Erythroblast (primary cell): ENCODE data around the gene NME7.

Experiments
- DNase-seq, 2 experiments: peaks; one replicate each; lab custom pipeline; 2025; lab: John Stamatoyannopoulos, UW
- GATA1 ChIP-seq: IDR thresholded peaks from 2 replicates; pipeline ENCODE4 v1.6.1; 2011; ENCODE audit warnings: low read depth, mild to moderate bottlenecking, control low read depth, low read length, moderate library complexity
- POLR2A ChIP-seq: IDR thresholded peaks from 2 replicates; pipeline ENCODE4 v1.6.1; 2011; ENCODE audit warnings: mild to moderate bottlenecking, low read length

The NME7 gene

GRCh38 chr1:169120066-169120465 lies 247.5 kb downstream of the NME7 start:
- no peak for TF ChIP-seq GATA1
- no peak for TF ChIP-seq POLR2A
- no peak for DNase-seq

GRCh38 chr1:169119405-169119804 lies 248.2 kb downstream of the NME7 start:
- DNase-seq = no peak

GRCh38 chr1:169118227-169118626 lies 249.4 kb downstream of the NME7 start:
- DNase-seq = no peak
- TF ChIP-seq POLR2A (no peak), GATA1 (no peak)

More at GRCh38 chr1:169119405-169119804, 248.2 kb downstream of the NME7 start:
- TF ChIP-seq GATA1 (no peak), POLR2A (no peak)

- no peak for DNase-seq
- TF ChIP-seq POLR2A = no peak
- no peak for TF ChIP-seq GATA1
Observed at GRCh38 chr1:169117599-169117998, 250.0 kb downstream of the NME7 start.

DNA sequence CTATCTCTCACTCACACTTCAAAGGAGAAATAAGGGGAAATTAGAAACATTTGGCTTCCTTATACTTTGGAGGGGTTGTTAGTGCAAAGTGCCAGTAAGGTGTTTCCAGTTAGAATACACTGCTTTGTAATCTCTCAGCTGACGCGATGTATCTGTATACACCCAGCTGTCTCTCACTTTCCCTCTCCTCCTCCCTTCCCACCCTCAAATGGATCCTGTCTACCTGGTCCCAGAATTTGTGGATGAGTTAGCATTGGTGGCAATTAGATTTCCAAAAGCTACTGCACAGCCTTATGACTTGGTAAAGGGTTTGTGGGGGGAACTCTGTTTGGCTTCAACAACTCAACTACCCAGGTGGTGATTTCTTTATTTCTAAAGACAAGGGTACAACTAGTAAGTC lies 250.6 kb downstream of the NME7 start:
- DNase-seq = no peak
- no peak for TF ChIP-seq POLR2A
- TF ChIP-seq GATA1 = no peak

DNA sequence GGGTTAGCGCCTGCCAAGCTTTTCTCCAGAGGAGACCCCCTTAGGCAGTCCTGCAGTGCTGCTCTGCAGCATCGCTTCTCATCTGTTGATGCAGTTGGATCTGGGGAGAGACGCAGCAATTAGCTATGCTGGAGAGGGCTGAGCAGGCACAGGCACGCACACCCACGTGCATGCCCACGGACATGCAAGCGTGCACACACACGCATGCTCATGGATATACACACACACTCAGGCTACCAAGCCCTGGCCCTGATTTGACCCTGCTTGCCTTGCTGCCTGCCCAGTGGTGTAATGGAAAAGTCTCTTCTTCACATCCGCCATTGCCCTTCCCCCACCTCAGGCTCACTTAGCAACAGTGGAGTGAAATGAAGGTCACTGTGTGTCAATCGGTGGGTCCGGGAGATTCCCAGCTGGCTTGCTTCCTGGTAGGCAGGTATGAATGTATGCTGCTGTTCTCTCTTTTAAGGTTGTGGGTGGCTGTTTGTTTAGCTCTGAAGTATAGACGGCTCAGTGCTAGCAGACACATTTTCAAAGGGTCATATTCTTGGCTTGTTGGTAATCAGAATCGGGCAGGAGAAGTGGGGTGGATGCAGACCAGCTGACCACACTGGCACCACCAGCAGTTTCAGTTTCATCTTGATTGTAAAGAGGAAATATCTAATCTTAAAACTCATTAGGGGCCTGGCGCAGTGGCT lies 251.6 kb downstream of the NME7 start:
- TF ChIP-seq POLR2A (no peak), GATA1 (no peak)
- no peak for DNase-seq

DNA sequence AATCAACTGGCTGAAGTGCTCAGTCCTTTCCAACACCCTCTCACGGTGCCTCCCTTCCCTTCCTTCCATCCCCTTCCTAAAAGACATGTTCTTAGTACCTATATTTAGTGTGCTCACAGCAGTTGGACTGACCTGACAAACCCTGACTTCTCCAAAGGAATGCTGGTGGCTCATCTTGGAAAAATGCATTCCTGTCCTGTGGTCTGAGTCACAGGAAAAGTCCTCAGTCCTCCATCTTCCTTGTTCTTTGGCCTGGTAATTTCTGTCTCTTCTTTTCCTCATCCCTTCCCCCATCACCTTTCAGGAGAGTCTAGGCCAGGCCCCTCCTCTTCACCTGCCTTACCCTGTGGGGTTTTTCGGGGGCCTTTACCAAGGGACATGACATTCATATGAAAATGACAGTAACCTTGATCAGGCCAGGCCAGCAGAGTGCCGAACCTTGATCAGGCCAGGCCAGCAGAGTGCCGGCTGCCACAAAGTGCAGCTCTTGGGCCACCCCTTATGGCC lies 253.9 kb downstream of the NME7 start:
- DNase-seq = no peak
- TF ChIP-seq GATA1 = no peak
- TF ChIP-seq POLR2A = no peak

DNA sequence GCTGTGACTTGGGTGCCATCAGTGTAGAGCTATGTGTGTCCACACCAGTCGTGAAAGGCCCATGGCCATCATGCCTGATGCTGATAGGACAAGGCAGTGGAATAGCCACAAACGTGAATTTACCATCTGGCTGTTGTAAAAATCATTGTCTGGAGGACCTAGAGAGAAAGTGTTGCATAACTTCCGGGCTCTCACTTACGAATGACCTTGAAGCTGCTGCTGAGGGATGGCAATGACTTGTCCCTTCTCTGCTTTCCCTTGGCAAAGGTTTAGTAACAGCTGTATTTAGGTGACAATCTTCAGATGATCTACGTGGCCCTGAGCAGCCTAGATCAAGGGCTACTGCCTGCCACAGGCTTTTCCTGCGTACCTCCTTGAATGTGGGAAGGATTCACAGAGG lies 255.4 kb downstream of the NME7 start:
- no peak for TF ChIP-seq GATA1
- no peak for TF ChIP-seq POLR2A
- no peak for DNase-seq

GRCh38 chr1:169111472-169111871 lies 256.1 kb downstream of the NME7 start:
- no peak for DNase-seq
- TF ChIP-seq GATA1 = no peak
- TF ChIP-seq POLR2A = no peak

DNA sequence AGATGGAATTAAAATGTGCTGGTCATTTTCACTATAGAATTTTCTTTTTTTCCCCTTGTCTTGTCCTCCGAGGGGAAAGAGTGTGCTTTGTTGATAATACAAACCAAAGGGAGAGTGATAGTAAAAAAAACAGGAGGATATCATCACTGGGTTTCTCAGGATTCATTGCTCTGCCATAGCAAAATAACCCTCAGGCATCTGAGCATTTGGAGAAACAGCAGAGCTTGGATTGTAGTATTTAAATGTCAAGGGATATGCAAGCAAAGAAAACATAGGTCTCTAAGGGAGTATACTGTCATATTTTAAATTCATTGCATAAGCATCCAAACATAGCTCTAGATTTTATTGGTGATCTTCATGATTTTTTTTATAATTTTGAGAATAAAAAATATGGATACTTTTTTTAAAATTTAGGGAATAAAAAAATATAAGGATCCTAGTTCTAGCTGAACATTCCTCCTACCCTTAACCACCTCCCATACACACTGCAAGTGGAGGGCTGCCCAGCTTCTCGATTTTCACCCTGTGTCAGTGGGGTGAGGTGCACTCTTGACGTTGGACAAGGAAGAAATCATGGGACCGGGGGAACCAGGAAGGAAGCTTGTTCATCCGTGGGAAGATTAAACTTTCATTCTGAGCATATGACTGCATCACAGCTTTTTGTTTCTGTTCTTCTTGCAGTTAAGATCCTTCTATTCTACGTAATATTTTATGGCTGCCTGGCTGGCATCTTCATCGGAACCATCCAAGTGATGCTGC lies 256.7 kb downstream of the NME7 start:
- DNase-seq = no peak
- TF ChIP-seq POLR2A (no peak), GATA1 (no peak)

DNA sequence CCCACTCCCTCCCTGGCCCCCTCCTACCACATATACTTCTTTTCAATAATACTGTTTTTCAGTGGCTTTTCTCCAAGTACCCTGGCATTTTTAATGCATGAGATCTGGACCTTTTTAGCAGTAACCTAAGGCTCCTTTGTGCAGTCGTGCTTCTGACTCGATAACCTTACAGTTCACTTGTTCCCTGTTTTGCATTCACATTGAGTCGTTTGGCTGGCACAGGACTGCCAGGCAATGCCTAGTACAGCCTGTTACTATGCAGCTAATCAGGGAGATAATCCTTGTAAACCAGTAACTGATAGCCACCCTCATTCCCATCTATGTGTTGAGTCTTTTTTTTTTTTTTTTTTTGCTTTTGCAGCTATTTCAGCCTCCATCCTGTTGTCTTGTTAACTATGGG lies 257.4 kb downstream of the NME7 start:
- DNase-seq = no peak
- TF ChIP-seq GATA1 (no peak), POLR2A (no peak)

- TF ChIP-seq POLR2A = no peak
- TF ChIP-seq GATA1 = no peak
- DNase-seq = peak in 1 of 2 experiments; percentile 14
Observed at GRCh38 chr1:169109561-169110134, 257.9 kb downstream of the NME7 start.

- TF ChIP-seq GATA1 (no peak), POLR2A (no peak)
- peak; percentile 15 to 18 for DNase-seq
Observed at GRCh38 chr1:169108863-169109560, 258.6 kb downstream of the NME7 start.
